ENCODE data around the gene OSBPL10.

Gene OSBPL10

DNA sequence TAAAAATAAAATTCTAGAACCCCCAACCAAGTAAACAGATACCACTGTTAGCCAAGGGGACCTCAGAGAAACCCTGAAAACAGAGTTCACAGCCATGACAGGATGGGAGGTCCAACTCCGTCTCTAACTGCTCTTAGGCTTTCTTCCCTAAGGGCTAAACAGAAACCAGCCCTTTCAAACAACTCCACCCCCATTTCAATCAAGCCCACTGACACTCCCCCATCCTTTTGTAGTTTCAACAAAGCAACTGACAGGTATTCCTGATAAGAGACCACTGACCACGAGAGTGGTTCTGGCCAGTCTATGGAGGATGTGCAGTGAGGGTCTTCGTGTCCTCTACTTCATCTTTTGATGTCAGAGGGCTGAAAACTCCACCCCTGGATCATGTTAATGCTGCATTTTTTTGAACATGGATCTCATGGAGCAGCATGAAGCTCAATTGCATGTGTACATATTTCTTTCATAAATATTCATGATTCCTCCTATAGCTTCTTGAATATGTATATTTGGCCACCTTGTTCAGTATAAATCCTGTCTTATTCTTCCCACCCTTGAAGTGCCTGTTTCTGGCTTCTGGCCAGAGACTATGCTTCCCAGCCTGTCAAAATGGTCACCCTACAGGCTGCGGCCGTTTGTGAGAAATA lies 222.6 kb downstream of the OSBPL10 start:
- Histone ChIP-seq H3K9me2 (ENCODE audit: low read depth, low read length) (no peaks in the 10 kb centered on the region), H3K4me2 (ENCODE audit: low read length) (no peak overlapping the region), H3K4me3 (ENCODE audit: low read depth, low read length, poor library complexity, severe bottlenecking) (no peak overlapping the region), H3K27me3 (ENCODE audit: insufficient read depth, low read length) (no peaks in the 10 kb centered on the region), H4K20me1 (ENCODE audit: insufficient read depth, low read length) (no peaks in the 10 kb centered on the region), H3K79me2 (ENCODE audit: insufficient read depth, low read length) (no peaks in the 10 kb centered on the region), H3K36me3 (ENCODE audit: insufficient read depth, low read length) (peaks cover 14% of the 10 kb centered on the region; the same call in 1 of the 2 replicates), H3F3A (ENCODE audit: insufficient read depth, low read length) (no peaks in the 10 kb centered on the region), H3K9ac (ENCODE audit: low read length) (no peak overlapping the region), H2AFZ (ENCODE audit: low read length) (no peak overlapping the region), H3K27ac (ENCODE audit: low read depth, low read length, poor library complexity, severe bottlenecking) (no peak overlapping the region), H3K9me3 (ENCODE audit: low read length) (no peaks in the 10 kb centered on the region), H3K4me1 (ENCODE audit: insufficient read depth, low read length, severe bottlenecking) (peaks cover 64% of the 10 kb centered on the region)
- TF ChIP-seq, protein P1, sequence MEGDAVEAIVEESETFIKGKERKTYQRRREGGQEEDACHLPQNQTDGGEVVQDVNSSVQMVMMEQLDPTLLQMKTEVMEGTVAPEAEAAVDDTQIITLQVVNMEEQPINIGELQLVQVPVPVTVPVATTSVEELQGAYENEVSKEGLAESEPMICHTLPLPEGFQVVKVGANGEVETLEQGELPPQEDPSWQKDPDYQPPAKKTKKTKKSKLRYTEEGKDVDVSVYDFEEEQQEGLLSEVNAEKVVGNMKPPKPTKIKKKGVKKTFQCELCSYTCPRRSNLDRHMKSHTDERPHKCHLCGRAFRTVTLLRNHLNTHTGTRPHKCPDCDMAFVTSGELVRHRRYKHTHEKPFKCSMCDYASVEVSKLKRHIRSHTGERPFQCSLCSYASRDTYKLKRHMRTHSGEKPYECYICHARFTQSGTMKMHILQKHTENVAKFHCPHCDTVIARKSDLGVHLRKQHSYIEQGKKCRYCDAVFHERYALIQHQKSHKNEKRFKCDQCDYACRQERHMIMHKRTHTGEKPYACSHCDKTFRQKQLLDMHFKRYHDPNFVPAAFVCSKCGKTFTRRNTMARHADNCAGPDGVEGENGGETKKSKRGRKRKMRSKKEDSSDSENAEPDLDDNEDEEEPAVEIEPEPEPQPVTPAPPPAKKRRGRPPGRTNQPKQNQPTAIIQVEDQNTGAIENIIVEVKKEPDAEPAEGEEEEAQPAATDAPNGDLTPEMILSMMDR (IDR thresholded peaks at IDR 0.05; ENCODE audit: low read length), result no peak
- no peak for TF ChIP-seq EZH2 (IDR thresholded peaks at IDR 0.05; ENCODE audit: borderline replicate concordance, low read length)

DNA sequence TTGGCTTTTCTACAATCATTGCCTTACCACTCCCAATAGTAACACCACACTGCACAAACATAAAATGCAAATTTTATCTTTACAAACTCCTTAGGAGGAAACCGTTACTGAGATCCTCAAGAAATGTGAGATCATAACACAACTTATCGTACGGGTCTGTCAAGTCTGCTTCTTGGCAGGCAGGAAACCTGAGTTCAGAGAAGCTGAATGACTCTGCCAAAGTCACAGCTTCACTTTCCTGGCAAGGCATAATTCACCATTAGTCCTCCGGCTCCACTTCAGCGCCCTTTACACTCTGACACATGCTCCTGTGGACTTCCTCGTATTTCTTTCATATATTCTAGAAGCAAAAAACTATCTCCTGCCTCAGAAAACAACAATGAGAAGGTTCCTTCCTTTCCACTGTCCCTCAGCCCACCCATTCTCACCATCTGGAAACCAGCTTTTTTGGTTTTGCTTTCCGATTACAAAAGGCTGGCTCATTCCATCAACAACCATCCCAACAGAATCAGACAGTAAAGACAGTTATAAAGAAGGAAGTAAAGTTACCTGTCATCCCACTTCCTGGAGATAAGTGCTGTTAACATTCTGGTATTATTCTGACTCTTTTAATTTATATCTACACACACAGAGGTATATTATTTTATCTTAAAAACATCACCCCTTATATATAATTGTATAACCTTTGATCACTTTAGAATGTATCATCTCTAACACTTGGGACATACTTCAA lies 225.0 kb downstream of the OSBPL10 start:
- H3K79me2 ChIP-seq (ENCODE audit: insufficient read depth, low read length), result no peaks in the 10 kb centered on the region
- no peaks in the 10 kb centered on the region for H3K9me3 ChIP-seq (ENCODE audit: low read length)
- TF ChIP-seq EZH2 (IDR thresholded peaks at IDR 0.05; ENCODE audit: borderline replicate concordance, low read length), result no peak
- TF ChIP-seq, protein P1 (IDR thresholded peaks at IDR 0.05; ENCODE audit: low read length), result no peak
- H3K9ac ChIP-seq (ENCODE audit: low read length), result no peak overlapping the region
- H4K20me1 ChIP-seq (ENCODE audit: insufficient read depth, low read length), result no peaks in the 10 kb centered on the region
- peak overlapping the region; percentile 61 for H3K27ac ChIP-seq (ENCODE audit: low read depth, low read length, poor library complexity, severe bottlenecking)
- H3K27me3 ChIP-seq (ENCODE audit: insufficient read depth, low read length), result no peaks in the 10 kb centered on the region
- H3K9me2 ChIP-seq (ENCODE audit: low read depth, low read length), result no peaks in the 10 kb centered on the region
- H3K4me1 ChIP-seq (ENCODE audit: insufficient read depth, low read length, severe bottlenecking), result peaks cover 58% of the 10 kb centered on the region
- no peak overlapping the region for H2AFZ ChIP-seq (ENCODE audit: low read length)
- peak overlapping the region; percentile 31; the same call in 1 of the 2 replicates for H3K4me2 ChIP-seq (ENCODE audit: low read length)
- peaks cover 14% of the 10 kb centered on the region; the same call in 1 of the 2 replicates for H3K36me3 ChIP-seq (ENCODE audit: insufficient read depth, low read length)
- H3K4me3 ChIP-seq (ENCODE audit: low read depth, low read length, poor library complexity, severe bottlenecking), result no peak overlapping the region
- H3F3A ChIP-seq (ENCODE audit: insufficient read depth, low read length), result no peaks in the 10 kb centered on the region

DNA sequence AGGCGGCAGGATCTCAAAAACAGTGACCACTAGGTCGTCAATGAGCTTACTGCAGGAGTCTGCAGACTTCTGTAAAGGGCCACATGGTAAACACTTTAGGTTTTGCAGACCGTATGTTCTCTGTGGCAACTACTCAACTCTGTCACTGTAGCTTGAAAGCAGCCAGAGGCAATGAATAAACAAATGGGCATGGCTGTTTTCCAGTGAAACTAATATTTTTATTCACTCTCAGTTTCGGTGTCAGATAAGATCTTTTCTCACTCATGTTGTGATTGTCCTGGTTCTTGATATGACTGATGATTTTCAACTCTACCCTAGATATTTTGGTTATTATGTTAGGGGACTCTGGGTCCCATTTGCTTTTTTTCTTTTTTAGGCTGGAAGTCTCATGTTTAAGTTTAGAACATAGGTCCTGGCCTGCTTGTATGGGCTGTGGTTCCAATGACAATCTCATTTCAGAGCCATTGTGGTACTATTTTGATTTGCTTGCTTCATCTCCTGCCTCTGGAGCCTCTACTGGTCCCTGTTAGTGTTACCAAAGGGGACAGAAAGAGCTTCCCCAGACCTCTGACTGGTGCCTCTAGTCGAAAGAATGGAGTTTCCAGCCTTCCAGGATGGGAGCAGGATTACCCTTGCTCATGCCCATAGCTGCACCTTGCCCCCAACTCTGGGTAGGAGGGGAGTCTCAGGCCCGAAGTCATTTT lies 226.3 kb downstream of the OSBPL10 start:
- H3K27ac ChIP-seq (ENCODE audit: low read depth, low read length, poor library complexity, severe bottlenecking), result no peak overlapping the region
- no peak overlapping the region for H3K9ac ChIP-seq (ENCODE audit: low read length)
- peaks cover 12% of the 10 kb centered on the region; the same call in 1 of the 2 replicates for H3K36me3 ChIP-seq (ENCODE audit: insufficient read depth, low read length)
- H3K9me3 ChIP-seq (ENCODE audit: low read length), result no peaks in the 10 kb centered on the region
- H4K20me1 ChIP-seq (ENCODE audit: insufficient read depth, low read length), result 0 out of 2 replicates have a peak, but pooled peaks cover 2% of the 10 kb centered on the region
- no peak overlapping the region for H2AFZ ChIP-seq (ENCODE audit: low read length)
- H3F3A ChIP-seq (ENCODE audit: insufficient read depth, low read length), result no peaks in the 10 kb centered on the region
- no peaks in the 10 kb centered on the region for H3K27me3 ChIP-seq (ENCODE audit: insufficient read depth, low read length)
- H3K4me1 ChIP-seq (ENCODE audit: insufficient read depth, low read length, severe bottlenecking), result peaks cover 58% of the 10 kb centered on the region
- H3K79me2 ChIP-seq (ENCODE audit: insufficient read depth, low read length), result no peaks in the 10 kb centered on the region
- no peak overlapping the region for H3K4me3 ChIP-seq (ENCODE audit: low read depth, low read length, poor library complexity, severe bottlenecking)
- H3K4me2 ChIP-seq (ENCODE audit: low read length), result no peak overlapping the region
- no peak for TF ChIP-seq EZH2 (IDR thresholded peaks at IDR 0.05; ENCODE audit: borderline replicate concordance, low read length)
- TF ChIP-seq, protein P1 (IDR thresholded peaks at IDR 0.05; ENCODE audit: low read length), result no peak
- H3K9me2 ChIP-seq (ENCODE audit: low read depth, low read length), result no peaks in the 10 kb centered on the region

Measured in OCI-LY1 (cell line).